ENCODE measurements around the gene TWNK.

GRCh38 chr10:101010329-101010728 is 23.0 kb downstream of the TWNK start:
- TF ChIP-seq GATA2 (IDR thresholded peaks at IDR 0.05; ENCODE audit: low read depth, low read length) (no peak), GATA3 (IDR thresholded peaks at IDR 0.05; ENCODE audit: low read depth, low read length) (no peak)
